Smooth muscle cell (in vitro differentiated cells): ENCODE data around the gene MARK3. TPM values are rescaled to one million over a fixed set of nuclear protein-coding genes. Genes with fewer than 3 reads are reported as not detected.

ENCODE experiments used
- DNase-seq: peaks from one replicate; lab custom pipeline; 2025; ENCODE audit not compliant: unreplicated experiment; lab: John Stamatoyannopoulos, UW
- H2AFZ ChIP-seq: fragments of 200-600 bp; sonication (generic); 2 replicates; pipeline ENCODE4 v1.6.0; 2016; ENCODE audit warnings: antibody characterized with exemption, low read depth, mild to moderate bottlenecking
- H3F3A ChIP-seq: fragments of 200-600 bp; sonication (generic); 2 replicates; pipeline ENCODE4 v1.6.0; 2017; ENCODE audit warnings: antibody characterized with exemption, low read depth
- H3K27ac ChIP-seq: fragments of 200-600 bp; sonication (generic); 2 replicates; pipeline ENCODE4 v1.5.1; 2016; ENCODE audit warnings: low read depth, mild to moderate bottlenecking
- H3K27me3 ChIP-seq: fragments of 200-600 bp; sonication (generic); 2 replicates; pipeline ENCODE4 v1.6.1; 2016; ENCODE audit warnings: low read depth, mild to moderate bottlenecking
- H3K36me3 ChIP-seq: fragments of 200-600 bp; sonication (generic); 2 replicates; pipeline ENCODE4 v1.5.1; 2016; ENCODE audit warnings: low read depth
- H3K4me1 ChIP-seq: fragments of 200-600 bp; sonication (generic); 2 replicates; pipeline ENCODE4 v1.5.1; 2016; ENCODE audit warnings: low read depth
- H3K4me2 ChIP-seq: fragments of 200-600 bp; sonication (generic); 2 replicates; pipeline ENCODE4 v1.6.0; 2016; ENCODE audit warnings: mild to moderate bottlenecking
- H3K4me3 ChIP-seq: fragments of 200-600 bp; sonication (generic); 2 replicates; pipeline ENCODE4 v1.5.1; 2016; ENCODE audit warnings: mild to moderate bottlenecking
- H3K79me2 ChIP-seq: fragments of 200-600 bp; sonication (generic); 2 replicates; pipeline ENCODE4 v1.6.0; 2016; ENCODE audit warnings: low read depth, mild to moderate bottlenecking
- H3K9ac ChIP-seq: fragments of 200-600 bp; sonication (generic); 2 replicates; pipeline ENCODE4 v1.6.0; 2016; ENCODE audit warnings: low read depth
- H3K9me3 ChIP-seq: fragments of 200-600 bp; sonication (generic); replicated peaks from 2 replicates; pipeline ENCODE4 v1.5.1; 2016; ENCODE audit warnings: low read depth
- H4K20me1 ChIP-seq: fragments of 200-600 bp; sonication (generic); 2 replicates; pipeline ENCODE4 v1.6.0; 2016; ENCODE audit warnings: low read depth
- WGBS: methylation state at CpG from one replicate; pipeline ENCODE4 v1.1.7; 2016; ENCODE audit warnings: low lambda C conversion rate; 5-methylcytosine and 5-hydroxymethylcytosine counted together
- polyA plus RNA-seq: library from polyadenylated mRNA; unstranded; fragments of >200 nt; fragmentation: Nextera tagmentation; extraction: Ambion mirVana; gene quantifications from 2 replicates; pipeline ENCODE4 v1.2.1, GENCODE V29; 2016
- total RNA-seq: library from RNA; depleted of rRNA; stranded (reverse); fragments of >200 nt; gene quantifications from 2 replicates; pipeline ENCODE4 v1.2.3, GENCODE V29; 2014
- TF ChIP-seq, protein P1 (sequence below): fragments of 200-600 bp; sonication (generic); IDR thresholded peaks from 2 replicates; pipeline ENCODE4 v1.5.1; 2017; ENCODE audit warnings: borderline replicate concordance, mild to moderate bottlenecking, antibody characterized with exemption; ENCODE audit not compliant: insufficient read depth, poor library complexity, severe bottlenecking

MARK3 gene
- total and polyA plus RNA-seq, 2 experiments from 2014 or later = 63.2 to 68.4 TPM

DNA sequence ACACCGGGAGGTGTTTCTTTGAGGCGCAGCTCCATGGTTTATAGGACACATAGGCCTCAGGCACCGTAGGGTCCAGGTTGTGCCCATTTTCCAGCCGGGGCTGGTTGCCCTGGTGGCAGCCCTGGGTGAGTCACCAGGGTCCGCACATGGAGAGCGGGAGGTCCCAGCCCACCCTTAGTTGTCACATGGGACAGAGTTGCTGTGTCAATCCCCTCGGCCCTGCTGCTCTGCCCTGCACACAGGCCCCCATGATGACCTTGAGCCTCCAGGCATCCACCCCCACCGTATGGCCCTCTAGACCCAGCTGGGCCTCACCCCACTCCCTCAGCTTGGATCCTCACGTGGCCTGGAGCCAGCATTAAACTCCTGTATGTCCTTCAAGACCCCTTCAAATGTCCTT, 151.5 kb downstream of the MARK3 start:
- no peak overlapping the region for H3K4me2 ChIP-seq
- H3K9ac ChIP-seq = no peak overlapping the region
- H3K79me2 ChIP-seq = no peaks in the 10 kb centered on the region
- DNase-seq = no peak
- H3K27me3 ChIP-seq = no peaks in the 10 kb centered on the region
- peaks cover 4% of the 10 kb centered on the region for H4K20me1 ChIP-seq
- peaks cover 9% of the 10 kb centered on the region for H3K4me1 ChIP-seq
- no peak overlapping the region for H2AFZ ChIP-seq
- TF ChIP-seq, protein P1, sequence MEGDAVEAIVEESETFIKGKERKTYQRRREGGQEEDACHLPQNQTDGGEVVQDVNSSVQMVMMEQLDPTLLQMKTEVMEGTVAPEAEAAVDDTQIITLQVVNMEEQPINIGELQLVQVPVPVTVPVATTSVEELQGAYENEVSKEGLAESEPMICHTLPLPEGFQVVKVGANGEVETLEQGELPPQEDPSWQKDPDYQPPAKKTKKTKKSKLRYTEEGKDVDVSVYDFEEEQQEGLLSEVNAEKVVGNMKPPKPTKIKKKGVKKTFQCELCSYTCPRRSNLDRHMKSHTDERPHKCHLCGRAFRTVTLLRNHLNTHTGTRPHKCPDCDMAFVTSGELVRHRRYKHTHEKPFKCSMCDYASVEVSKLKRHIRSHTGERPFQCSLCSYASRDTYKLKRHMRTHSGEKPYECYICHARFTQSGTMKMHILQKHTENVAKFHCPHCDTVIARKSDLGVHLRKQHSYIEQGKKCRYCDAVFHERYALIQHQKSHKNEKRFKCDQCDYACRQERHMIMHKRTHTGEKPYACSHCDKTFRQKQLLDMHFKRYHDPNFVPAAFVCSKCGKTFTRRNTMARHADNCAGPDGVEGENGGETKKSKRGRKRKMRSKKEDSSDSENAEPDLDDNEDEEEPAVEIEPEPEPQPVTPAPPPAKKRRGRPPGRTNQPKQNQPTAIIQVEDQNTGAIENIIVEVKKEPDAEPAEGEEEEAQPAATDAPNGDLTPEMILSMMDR = no peak
- no peaks in the 10 kb centered on the region for H3K9me3 ChIP-seq
- H3F3A ChIP-seq = peaks cover 4% of the 10 kb centered on the region
- no peak overlapping the region for H3K4me3 ChIP-seq
- no peak overlapping the region for H3K27ac ChIP-seq
- WGBS = 78% methylated on average over 9 of the region's 9 CpGs
- H3K36me3 ChIP-seq = no peaks in the 10 kb centered on the region

DNA sequence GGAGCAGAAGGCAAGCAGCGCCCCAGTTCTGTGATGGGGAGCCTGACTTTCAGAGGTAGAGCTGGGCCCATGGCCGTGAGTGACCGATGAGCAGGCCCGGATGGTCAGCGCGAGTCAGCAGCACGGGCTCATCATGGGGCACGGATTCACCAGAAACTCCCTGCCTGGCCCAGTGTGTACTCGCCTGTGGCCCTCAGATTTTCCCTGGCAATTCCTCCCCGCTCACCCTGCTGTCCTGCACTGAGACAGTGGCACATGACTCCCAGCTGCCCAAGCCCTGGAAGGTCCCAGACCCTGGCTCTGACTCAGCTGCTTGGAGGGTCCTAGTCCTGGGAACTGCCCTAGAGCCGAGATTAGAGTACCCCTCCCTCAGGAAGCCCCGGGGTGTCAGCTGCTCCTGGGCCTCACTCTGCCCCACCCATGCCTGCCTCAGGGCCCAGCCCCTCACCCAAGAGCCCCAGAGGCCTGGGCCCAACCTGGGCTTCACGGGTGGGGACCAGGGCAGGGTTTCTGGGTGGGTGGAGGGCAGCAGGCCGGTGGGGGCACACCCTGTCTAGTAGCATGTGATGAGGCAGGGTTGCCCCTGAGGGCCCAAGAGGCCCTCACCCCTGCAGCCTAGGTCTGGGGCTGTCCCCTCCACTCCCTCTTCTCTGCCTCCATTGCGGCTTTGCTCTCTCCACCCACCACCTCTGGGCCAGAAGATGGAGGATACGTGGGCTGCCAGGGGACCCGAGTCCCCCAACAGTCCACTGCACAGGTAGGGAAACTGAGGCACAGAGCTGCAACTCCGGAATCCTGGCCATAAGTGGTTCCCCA, 152.2 kb downstream of the MARK3 start:
- WGBS = 87% methylated on average over 16 of the region's 18 CpGs
- Histone ChIP-seq H3K27ac (no peak overlapping the region), H2AFZ (no peak overlapping the region), H3K27me3 (no peaks in the 10 kb centered on the region), H3F3A (peaks cover 4% of the 10 kb centered on the region), H4K20me1 (no peaks in the 10 kb centered on the region), H3K79me2 (no peaks in the 10 kb centered on the region), H3K9me3 (no peaks in the 10 kb centered on the region), H3K4me3 (no peak overlapping the region), H3K4me1 (peaks cover 16% of the 10 kb centered on the region), H3K9ac (no peak overlapping the region), H3K36me3 (no peaks in the 10 kb centered on the region), H3K4me2 (no peak overlapping the region)
- TF ChIP-seq, protein P1 = no peak
- no peak for DNase-seq

DNA sequence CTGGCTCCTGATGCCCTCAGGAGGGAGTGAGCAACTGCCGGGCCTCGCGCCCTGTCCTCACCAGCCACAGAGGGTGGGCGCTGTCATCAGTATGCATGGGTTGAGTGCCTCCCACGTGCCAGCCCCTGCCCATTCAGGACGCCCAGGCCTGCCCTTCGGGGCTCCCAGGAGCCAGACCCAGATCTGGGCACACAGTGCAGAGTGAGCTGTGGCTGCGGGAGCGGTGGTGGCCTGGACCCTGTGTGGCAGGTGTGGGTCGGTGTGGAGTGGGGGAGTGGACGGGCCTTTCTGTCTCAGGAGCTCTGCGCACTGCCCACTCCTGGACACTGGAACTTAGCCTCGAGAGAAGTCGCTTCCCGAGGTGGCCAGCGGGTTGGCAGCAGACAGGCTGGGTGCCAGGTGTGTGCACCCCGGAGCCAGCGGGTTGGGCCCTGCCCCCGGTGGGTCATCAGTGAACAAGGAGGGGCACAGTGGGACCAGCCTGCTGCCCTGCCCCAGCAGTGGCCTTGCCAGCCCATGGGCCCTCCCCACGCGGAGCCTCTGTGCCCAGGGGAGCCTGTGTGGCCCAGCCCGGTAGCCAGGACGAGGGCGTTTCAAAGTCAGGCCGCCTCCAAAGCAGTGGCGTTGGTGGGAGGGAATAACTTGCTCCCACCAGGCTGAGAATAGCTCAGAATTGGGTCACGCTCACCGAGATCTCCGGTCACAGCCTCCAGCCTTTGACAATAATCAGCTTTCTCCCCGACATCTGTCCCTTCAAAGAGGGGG, 153.3 kb downstream of the MARK3 start:
- Histone ChIP-seq H3K9ac (no peak overlapping the region), H2AFZ (no peak overlapping the region), H3K4me3 (no peak overlapping the region), H4K20me1 (no peaks in the 10 kb centered on the region), H3K9me3 (no peaks in the 10 kb centered on the region), H3K4me2 (no peak overlapping the region), H3F3A (peaks cover 4% of the 10 kb centered on the region), H3K27me3 (no peaks in the 10 kb centered on the region), H3K4me1 (peaks cover 25% of the 10 kb centered on the region), H3K27ac (no peak overlapping the region), H3K36me3 (no peaks in the 10 kb centered on the region), H3K79me2 (no peaks in the 10 kb centered on the region)
- no peak for DNase-seq
- TF ChIP-seq, protein P1 = no peak
- 85% methylated on average over 30 of the region's 30 CpGs for WGBS
